ENCODE data around the gene SETD7. TPM values are rescaled to one million over a fixed set of nuclear protein-coding genes. Genes with fewer than 3 reads are reported as not detected.

The SETD7 gene
- total RNA-seq, 1 experiment from 2014 or later, result 41.6 TPM

- no peak for ATAC-seq
- H3K36me3 ChIP-seq (ENCODE audit: control insufficient read depth in 1 of 2, insufficient read depth in 2 of 2, low read length in 2 of 2), result no peaks in the 10 kb centered on the region
- no TSS peak for BruUV-seq (replicated peaks)
- H2AFZ ChIP-seq (ENCODE audit: low read depth, low read length, poor library complexity, severe bottlenecking), result no peak overlapping the region
- no peaks in the 10 kb centered on the region for H3K4me1 ChIP-seq (ENCODE audit: control insufficient read depth in 1 of 2, insufficient read depth in 2 of 2, low read length in 2 of 2)
- H3K9ac ChIP-seq (ENCODE audit: low read length), result no peak overlapping the region
- peaks cover 24% of the 10 kb centered on the region; the same call in 1 of the 2 replicates for H3K79me2 ChIP-seq (ENCODE audit: insufficient read depth, low read length)
- intact Hi-C loops (cut with micrococcal nuclease), result no loop called here
- H3K9me2 ChIP-seq (ENCODE audit: insufficient read depth), result no peaks in the 10 kb centered on the region
- ChIA-PET CTCF (no interaction called here), POLR2A (no interaction called here), RAD21 (ENCODE audit: low non-redundant PET in 1 of 2, low total read pairs in 2 of 2, uncharacterized antibody in 2 of 2, unreplicated experiment in 2 of 2) (no interaction called here)
- H3K27me3 ChIP-seq (ENCODE audit: insufficient read depth, low read length), result no peaks in the 10 kb centered on the region
- H3K4me2 ChIP-seq (ENCODE audit: low read length), result no peak overlapping the region
- H4K20me1 ChIP-seq (ENCODE audit: insufficient read depth), result no peaks in the 10 kb centered on the region
- TF ChIP-seq TCF7L2 (IDR thresholded peaks at IDR 0.05; ENCODE audit: borderline replicate concordance, extremely low read depth, insufficient read depth, insufficient read length), result no peak
- TF ChIP-seq JUND (IDR thresholded peaks at IDR 0.05), result no peak
- no peak for TF ChIP-seq CBX3 (IDR thresholded peaks at IDR 0.05; ENCODE audit: low read depth)
- no peak for TF ChIP-seq ATF3 (IDR thresholded peaks at IDR 0.05)
- no peak for TF ChIP-seq POLR2AphosphoS5 (IDR thresholded peaks at IDR 0.05; ENCODE audit: low read depth, low read length)
- H3K9me3 ChIP-seq (ENCODE audit: control insufficient read depth in 1 of 2, insufficient read depth in 1 of 2, low read depth in 1 of 2, low read length in 2 of 2), result no peaks in the 10 kb centered on the region
- H3K27ac ChIP-seq (ENCODE audit: low read depth, low read length), result no peak overlapping the region
- no peak overlapping the region for H3K4me3 ChIP-seq (replicated peaks in 1 of 2; ENCODE audit: low read depth in 1 of 2, low read length in 2 of 2)
- no peak for DNase-seq (ENCODE audit: low read depth, low spot score)
Observed at GRCh38 chr4:139472852-139473251, 83.2 kb downstream of the SETD7 start.

GRCh38 chr4:139470997-139471665 lies 84.9 kb downstream of the SETD7 start:
- DNase-seq (ENCODE audit: low read depth, low spot score) (no peak), ATAC-seq (no peak)
- CTCF ChIA-PET, result no interaction called here
- Histone ChIP-seq H3K9ac (ENCODE audit: low read length) (no peak overlapping the region), H3K4me2 (ENCODE audit: low read length) (no peak overlapping the region), H4K20me1 (ENCODE audit: insufficient read depth) (no peaks in the 10 kb centered on the region), H3K27me3 (ENCODE audit: insufficient read depth, low read length) (no peaks in the 10 kb centered on the region), H3K4me1 (ENCODE audit: control insufficient read depth in 1 of 2, insufficient read depth in 2 of 2, low read length in 2 of 2) (no peaks in the 10 kb centered on the region), H3K9me2 (ENCODE audit: insufficient read depth) (no peaks in the 10 kb centered on the region), H3K9me3 (ENCODE audit: control insufficient read depth in 1 of 2, insufficient read depth in 1 of 2, low read depth in 1 of 2, low read length in 2 of 2) (no peaks in the 10 kb centered on the region), H3K4me3 (replicated peaks in 1 of 2; ENCODE audit: low read depth in 1 of 2, low read length in 2 of 2) (no peak overlapping the region), H3K79me2 (ENCODE audit: insufficient read depth, low read length) (peaks cover 32% of the 10 kb centered on the region), H3K27ac (ENCODE audit: low read depth, low read length) (no peak overlapping the region), H3K36me3 (ENCODE audit: control insufficient read depth in 1 of 2, insufficient read depth in 2 of 2, low read length in 2 of 2) (no peaks in the 10 kb centered on the region), H2AFZ (ENCODE audit: low read depth, low read length, poor library complexity, severe bottlenecking) (no peak overlapping the region)
- RAD21 ChIA-PET (ENCODE audit: low non-redundant PET in 1 of 2, low total read pairs in 2 of 2, uncharacterized antibody in 2 of 2, unreplicated experiment in 2 of 2), result no interaction called here
- TF ChIP-seq SRF (IDR thresholded peaks at IDR 0.05; ENCODE audit: low read depth), result no peak
- no TSS peak for BruUV-seq (replicated peaks)
- POLR2A ChIA-PET, result no interaction called here
- intact Hi-C loops (cut with micrococcal nuclease), result no loop called here

All from HCT116 (cell line).